SH-SY5Y (cell line): ENCODE results near the gene SLC41A1.

Experiments
- GATA2 ChIP-seq: IDR thresholded peaks from 2 replicates; pipeline ENCODE4 v1.6.1; 2011; ENCODE audit warnings: mild to moderate bottlenecking, low read depth, low read length
- GATA3 ChIP-seq: IDR thresholded peaks from 2 replicates; pipeline ENCODE4 v1.6.1; 2011; ENCODE audit warnings: low read depth, mild to moderate bottlenecking, low read length, moderate library complexity

- TF ChIP-seq GATA2 (no peak), GATA3 (no peak)
Observed at GRCh38 chr1:205812271-205812877, 624 bp downstream of the SLC41A1 start.
